HEK293T (cell line): ENCODE measurements around the gene HTR1A.

Experiments used
- ARNT ChIP-seq: fragments of 450-650 bp; IDR thresholded peaks from 2 replicates; pipeline ENCODE4 v1.6.1; 2017; ENCODE audit warnings: mild to moderate bottlenecking
- BHLHE40 ChIP-seq: fragments of 450-650 bp; IDR thresholded peaks from 2 replicates; pipeline ENCODE4 v1.6.1; 2016; ENCODE audit warnings: mild to moderate bottlenecking, moderate library complexity, borderline replicate concordance
- CTBP1 ChIP-seq: fragments of 450-650 bp; IDR thresholded peaks from 2 replicates; pipeline ENCODE4 v1.6.1; 2016; ENCODE audit warnings: borderline replicate concordance
- ELF4 ChIP-seq: fragments of 450-650 bp; IDR thresholded peaks from 2 replicates; pipeline ENCODE4 v1.6.1; 2017; ENCODE audit warnings: antibody characterized with exemption
- FOXA1 ChIP-seq: fragments of 450-650 bp; IDR thresholded peaks from 2 replicates; pipeline ENCODE4 v1.6.1; 2016; ENCODE audit warnings: mild to moderate bottlenecking
- FOXK2 ChIP-seq: fragments of 450-650 bp; IDR thresholded peaks from 2 replicates; pipeline ENCODE4 v1.6.1; 2016; ENCODE audit warnings: mild to moderate bottlenecking
- FOXM1 ChIP-seq: fragments of 450-650 bp; IDR thresholded peaks from 2 replicates; pipeline ENCODE4 v1.6.1; 2017; ENCODE audit warnings: mild to moderate bottlenecking, borderline replicate concordance
- LEF1 ChIP-seq: fragments of 450-650 bp; IDR thresholded peaks from 2 replicates; pipeline ENCODE4 v1.6.1; 2017; ENCODE audit warnings: mild to moderate bottlenecking, borderline replicate concordance
- NFRKB ChIP-seq: fragments of 450-650 bp; IDR thresholded peaks from 2 replicates; pipeline ENCODE4 v1.6.1; 2016; ENCODE audit warnings: mild to moderate bottlenecking, moderate library complexity
- ZNF384 ChIP-seq: fragments of 450-650 bp; IDR thresholded peaks from 2 replicates; pipeline ENCODE4 v1.6.1; 2016

DNA sequence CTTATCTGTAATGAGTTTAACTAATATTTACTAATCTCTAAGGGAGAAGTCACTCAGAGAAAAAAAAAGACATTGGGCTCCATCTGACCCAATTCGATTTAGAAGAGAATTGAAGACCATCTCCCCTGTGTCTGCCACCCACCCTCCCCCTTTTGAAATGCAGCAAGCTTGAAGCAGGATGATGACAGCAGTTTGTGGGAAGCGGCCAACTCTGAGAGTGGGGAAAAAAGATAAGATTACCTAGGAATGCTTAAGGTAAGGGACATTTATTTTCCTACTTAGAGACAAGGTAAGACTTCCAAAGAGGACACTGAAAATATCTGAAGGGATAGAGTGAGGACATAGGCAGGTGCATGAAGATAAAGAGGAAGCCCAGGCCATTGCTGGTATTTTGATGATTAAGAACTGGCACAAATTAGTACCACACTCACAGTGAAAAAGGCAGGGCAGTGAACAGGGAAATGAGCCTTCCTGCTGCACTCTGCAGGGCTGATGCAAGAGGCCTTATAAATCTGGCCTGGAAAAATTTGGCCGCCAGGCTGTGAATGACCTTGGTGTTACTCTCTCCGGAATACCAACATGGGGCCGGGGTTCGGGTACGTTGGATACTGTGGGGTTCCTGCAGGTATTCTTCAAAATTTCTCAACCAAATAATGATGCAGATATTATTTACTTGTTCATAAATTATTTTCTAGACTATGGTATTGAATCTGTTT lies 42.3 kb downstream of the HTR1A start:
- TF ChIP-seq FOXM1, result no peak
- TF ChIP-seq ARNT, result no peak
- TF ChIP-seq BHLHE40, result no peak
- no peak for TF ChIP-seq ZNF384
- TF ChIP-seq NFRKB, result no peak
- no peak for TF ChIP-seq ELF4
- TF ChIP-seq CTBP1, result no peak
- TF ChIP-seq FOXK2, result no peak
- no peak for TF ChIP-seq FOXA1
- no peak for TF ChIP-seq LEF1
